CD4-positive, alpha-beta memory T cell (primary cell): ENCODE measurements around the gene EXTL1. TPM values are rescaled to one million over a fixed set of nuclear protein-coding genes. Genes with fewer than 3 reads are reported as not detected.

Source experiments
- CTCF ChIA-PET: fragments of 350-600 bp; sonication (Branson Sonifier 250); formaldehyde crosslinking; loops from one replicate; lab custom pipeline; 2021; ENCODE audit warnings: inconsistent platforms; ENCODE audit not compliant: partially characterized antibody; lab: Charles Lee
- POLR2A ChIA-PET: fragments of 350-600 bp; sonication (Branson Sonifier 250); formaldehyde crosslinking; loops from one replicate; lab custom pipeline; 2021; ENCODE audit not compliant: partially characterized antibody; lab: Charles Lee
- DNase-seq, 5 donors: peaks; one replicate each; pipeline versions ENCODE4 v3.0.0 to v3.0.0-alpha.2; 2020 to 2022; ENCODE audit warnings: mixed read lengths in 1 of 5
- H3K27ac ChIP-seq: one replicate; pipeline ENCODE4 v1.7.0; 2013; ENCODE audit warnings: low read depth, low read length
- H3K27me3 ChIP-seq: 2 replicates; pipeline ENCODE4 v1.7.0; 2013; ENCODE audit warnings: mild to moderate bottlenecking, low read length, moderate library complexity; ENCODE audit not compliant: insufficient read depth
- H3K36me3 ChIP-seq: 2 replicates; pipeline ENCODE4 v1.7.0; 2013; ENCODE audit warnings: mild to moderate bottlenecking, low read length, moderate library complexity; ENCODE audit not compliant: insufficient read depth
- H3K4me1 ChIP-seq: 2 replicates; pipeline ENCODE4 v1.7.0; 2013; ENCODE audit warnings: mild to moderate bottlenecking, low read length, moderate library complexity; ENCODE audit not compliant: insufficient read depth
- H3K4me3 ChIP-seq, 2 donors: one replicate each; pipeline ENCODE4 v1.7.0; 2013; ENCODE audit warnings: low read length in 2 of 2, mild to moderate bottlenecking in 1 of 2
- H3K9me3 ChIP-seq, 2 donors: one replicate each; pipeline ENCODE4 v1.7.0; 2013; ENCODE audit warnings: low read length in 2 of 2, control low read depth in 1 of 2; ENCODE audit not compliant: control insufficient read depth in 1 of 2
- H3K27ac Mint-ChIP-seq, 7 donors: one replicate each; pipeline ENCODE4 v1.8.0; 2020 to 2021; ENCODE audit warnings: mixed read lengths in 7 of 7, mild to moderate bottlenecking in 6 of 7, inconsistent platforms in 3 of 7, moderate library complexity in 3 of 7
- H3K27me3 Mint-ChIP-seq, 2 donors: one replicate each; pipeline ENCODE4 v1.8.0; 2020 to 2021; ENCODE audit warnings: mixed read lengths in 2 of 2
- H3K36me3 Mint-ChIP-seq, 2 donors: one replicate each; pipeline ENCODE4 v1.8.0; 2020 to 2021; ENCODE audit warnings: mixed read lengths in 2 of 2, inconsistent platforms in 1 of 2, mild to moderate bottlenecking in 1 of 2
- H3K4me1 Mint-ChIP-seq, 4 donors: one replicate each; pipeline ENCODE4 v1.8.0; 2020 to 2021; ENCODE audit warnings: mixed read lengths in 4 of 4, mild to moderate bottlenecking in 1 of 4
- H3K4me3 Mint-ChIP-seq, 8 donors: one replicate each; pipeline ENCODE4 v1.8.0; 2020 to 2021; ENCODE audit warnings: mixed read lengths in 8 of 8, mild to moderate bottlenecking in 7 of 8, moderate library complexity in 6 of 8, inconsistent platforms in 3 of 8
- H3K9me3 Mint-ChIP-seq, 8 donors: one replicate each; pipeline ENCODE4 v1.8.0; 2020 to 2021; ENCODE audit warnings: mixed read lengths in 8 of 8, mild to moderate bottlenecking in 5 of 8, inconsistent platforms in 3 of 8, moderate library complexity in 1 of 8
- intact Hi-C: fragments of 100-400 bp; cut with micrococcal nuclease; formaldehyde crosslinking; loops from one replicate; pipeline ENCODE4 v1.15.1; 2023
- polyA plus RNA-seq, 2 donors: library from polyadenylated mRNA; unstranded; fragments of 300-500 nt; fragmentation: Illumina TruSeq; gene quantifications; one replicate each; pipeline ENCODE4 v1.2.3, GENCODE V29; 2021
- total RNA-seq, 2 experiments: library from RNA; stranded (reverse); gene quantifications; one replicate each; pipeline ENCODE4 v1.2.3, GENCODE V29; 2021

Gene EXTL1, protein sequence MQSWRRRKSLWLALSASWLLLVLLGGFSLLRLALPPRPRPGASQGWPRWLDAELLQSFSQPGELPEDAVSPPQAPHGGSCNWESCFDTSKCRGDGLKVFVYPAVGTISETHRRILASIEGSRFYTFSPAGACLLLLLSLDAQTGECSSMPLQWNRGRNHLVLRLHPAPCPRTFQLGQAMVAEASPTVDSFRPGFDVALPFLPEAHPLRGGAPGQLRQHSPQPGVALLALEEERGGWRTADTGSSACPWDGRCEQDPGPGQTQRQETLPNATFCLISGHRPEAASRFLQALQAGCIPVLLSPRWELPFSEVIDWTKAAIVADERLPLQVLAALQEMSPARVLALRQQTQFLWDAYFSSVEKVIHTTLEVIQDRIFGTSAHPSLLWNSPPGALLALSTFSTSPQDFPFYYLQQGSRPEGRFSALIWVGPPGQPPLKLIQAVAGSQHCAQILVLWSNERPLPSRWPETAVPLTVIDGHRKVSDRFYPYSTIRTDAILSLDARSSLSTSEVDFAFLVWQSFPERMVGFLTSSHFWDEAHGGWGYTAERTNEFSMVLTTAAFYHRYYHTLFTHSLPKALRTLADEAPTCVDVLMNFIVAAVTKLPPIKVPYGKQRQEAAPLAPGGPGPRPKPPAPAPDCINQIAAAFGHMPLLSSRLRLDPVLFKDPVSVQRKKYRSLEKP
- total RNA-seq (under 1 TPM; 0.12 to 0.19 TPM), polyA plus RNA-seq (not detected)

DNA sequence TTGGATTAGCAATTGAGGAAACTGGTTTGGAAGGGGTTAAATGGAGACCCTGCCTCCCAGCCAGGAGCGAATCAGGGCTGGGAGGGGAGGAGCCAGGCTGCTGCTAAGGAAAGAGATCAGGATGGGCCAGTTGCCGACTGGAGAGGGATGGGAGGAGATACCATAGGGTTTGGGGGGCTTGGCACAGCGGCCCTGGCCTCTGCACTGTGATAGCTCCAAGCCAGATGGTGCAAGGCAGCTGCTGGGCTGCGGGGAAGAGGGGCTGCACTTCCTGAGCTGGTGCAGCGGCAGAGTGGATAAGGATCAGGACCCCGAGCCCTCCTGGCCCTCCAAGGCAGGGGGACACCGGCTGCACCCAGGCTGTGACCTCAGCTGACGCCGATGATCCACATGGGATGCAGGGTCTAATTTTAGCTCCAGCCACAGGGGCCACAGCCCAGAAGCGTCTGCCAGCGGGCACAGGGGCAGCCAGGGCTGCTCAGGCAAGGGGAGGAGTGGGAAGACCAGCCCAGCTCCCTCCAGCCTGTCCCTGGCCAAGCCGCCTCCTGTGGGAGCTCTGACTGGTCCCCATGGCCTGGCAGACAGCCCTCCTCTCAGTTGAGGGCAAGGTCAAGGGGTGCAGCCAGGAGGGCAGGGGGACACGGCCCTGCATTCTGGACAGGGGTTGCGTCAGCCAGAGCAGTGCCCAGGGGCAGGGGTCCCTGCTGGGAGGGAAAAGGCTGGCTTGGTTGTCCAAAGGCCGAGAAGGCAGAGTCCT lies at the start of gene EXTL1:
EXTL1 (plus strand) TSS at position 129 of the 757 bp plus-strand sequence. CDS start 872 bp downstream, outside the sequence.
- Histone ChIP-seq H3K9me3 (no peaks in the 10 kb centered on the region), H3K4me1 (no peaks in the 10 kb centered on the region), H3K27ac (no peak within 1 kb of the TSS), H3K36me3 (no peaks in the 10 kb centered on the region), H3K27me3 (no peaks in the 10 kb centered on the region), H3K4me3 (no peak within 1 kb of the TSS)
- CTCF ChIA-PET, result interaction anchor here (1.4 kb wide), 1 partner anchor 15 kb away, joined by 3 read pairs; no protein-coding TSS in a partner anchor
- Mint-ChIP-seq H3K27ac (peak within 1 kb of the TSS in 1 of 7 donors; percentile 53), H3K9me3 (no peaks in the 10 kb centered on the region), H3K4me1 (peaks cover 0 to 7% (median 2%) of the 10 kb centered on the region in 4 donors), H3K4me3 (no peak within 1 kb of the TSS), H3K36me3 (no peaks in the 10 kb centered on the region), H3K27me3 (no peaks in the 10 kb centered on the region)
- intact Hi-C loops, result no loop called here
- DNase-seq, result no peak
- POLR2A ChIA-PET, result no interaction called here

DNA sequence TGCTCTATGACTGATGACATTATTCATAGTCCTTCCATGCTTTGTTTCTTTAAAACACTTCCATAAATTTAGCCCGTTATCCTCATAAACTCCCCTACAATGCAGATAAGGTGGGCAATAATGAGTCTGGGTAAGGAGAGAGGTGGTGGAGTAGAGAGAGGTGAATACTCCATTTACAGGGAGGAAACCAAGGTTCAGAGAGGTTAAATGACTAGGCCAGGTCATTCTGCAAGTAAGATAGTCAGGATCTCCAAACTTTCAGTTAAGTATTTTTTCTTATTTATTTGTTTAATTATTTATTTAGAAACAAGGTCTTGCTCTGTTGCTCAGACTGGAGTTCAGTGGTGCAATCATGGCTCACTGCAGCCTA lies 49.8 kb upstream of the EXTL1 start:
- Mint-ChIP-seq H3K27me3 (no peaks in the 10 kb centered on the region), H3K9me3 (peaks cover 0 to 1% (median 0%) of the 10 kb centered on the region in 8 donors), H3K4me1 (peaks cover 29 to 32% (median 30%) of the 10 kb centered on the region in 4 donors), H3K36me3 (peaks cover 63 to 74% of the 10 kb centered on the region in 2 donors), H3K4me3 (peak overlapping the region in 6 of 8 donors; percentile 1 to 77 (median 59)), H3K27ac (peak overlapping the region; percentile 49 to 90 (median 81))
- no peaks in the 10 kb centered on the region for H3K27me3 ChIP-seq
- peaks cover 13% of the 10 kb centered on the region for H3K4me1 ChIP-seq
- DNase-seq, result no peak
- H3K27ac ChIP-seq, result peak overlapping the region; percentile 50
- ChIA-PET CTCF (interaction anchor here (1.0 to 1.9 kb wide), 5 partner anchors 19 to 76 kb away, joined by 4 to 17 read pairs (median 9); partner anchors contain the start of gene PAFAH2), POLR2A (interaction anchor here (0.6 to 4.3 kb wide), 15 partner anchors 8 to 739 kb away, joined by 3 to 43 read pairs (median 6); partner anchors contain the start of genes PAFAH2 and SYF2)
- H3K4me3 ChIP-seq, result no peak overlapping the region
- intact Hi-C loops, result loop anchor here (1.0 to 2.0 kb wide), 3 partner anchors 19 to 76 kb away; partner anchors contain the start of gene PAFAH2
- H3K9me3 ChIP-seq, result no peaks in the 10 kb centered on the region
- H3K36me3 ChIP-seq, result peaks cover 16% of the 10 kb centered on the region

DNA sequence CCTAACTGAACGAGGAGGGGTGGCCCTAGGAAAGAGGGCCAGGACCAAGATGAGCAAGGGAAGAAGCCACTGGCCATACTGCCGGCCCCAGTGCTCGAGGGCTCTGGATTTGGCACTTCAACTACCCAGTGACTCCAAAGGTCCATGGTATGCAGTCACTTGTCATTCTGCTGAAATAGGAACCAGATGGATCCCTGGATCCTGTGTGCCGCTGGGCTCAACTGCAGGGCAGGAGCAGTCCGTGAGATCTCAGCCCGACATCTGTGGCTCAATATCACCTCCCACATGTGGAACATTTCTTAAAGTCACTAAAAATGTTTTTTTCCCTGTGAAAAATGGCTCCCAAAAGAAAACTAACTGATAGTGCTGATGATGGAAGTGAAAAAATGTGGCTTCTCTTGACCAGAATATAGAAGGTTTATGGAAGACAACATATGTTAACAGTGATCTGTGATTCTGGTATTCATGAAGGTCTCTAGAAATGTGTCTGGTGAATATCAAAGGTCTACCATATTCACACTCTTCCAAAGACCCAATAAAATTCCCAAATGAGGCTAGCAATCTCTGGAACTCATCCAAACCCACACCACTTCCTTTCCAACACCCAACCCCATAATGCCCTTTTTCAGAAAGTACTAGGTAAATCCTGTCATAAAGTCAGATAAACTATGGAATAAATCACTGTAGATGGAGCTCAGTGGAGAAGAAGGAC lies 47.8 kb upstream of the EXTL1 start:
- H3K4me3 ChIP-seq, result no peak overlapping the region
- CTCF ChIA-PET, result no interaction called here
- intact Hi-C loops, result no loop called here
- no peaks in the 10 kb centered on the region for H3K27me3 ChIP-seq
- Mint-ChIP-seq H3K4me3 (no peak overlapping the region), H3K27ac (peak overlapping the region in 5 of 7 donors; percentile 1 to 67 (median 53)), H3K9me3 (no peaks in the 10 kb centered on the region), H3K36me3 (peaks cover 61 to 73% of the 10 kb centered on the region in 2 donors), H3K4me1 (peaks cover 24 to 29% (median 26%) of the 10 kb centered on the region in 4 donors), H3K27me3 (no peaks in the 10 kb centered on the region)
- no peak for DNase-seq
- H3K4me1 ChIP-seq, result peaks cover 13% of the 10 kb centered on the region
- H3K27ac ChIP-seq, result no peak overlapping the region
- H3K36me3 ChIP-seq, result peaks cover 23% of the 10 kb centered on the region
- POLR2A ChIA-PET, result interaction anchor here (1.0 kb wide), 1 partner anchor 16 kb away, joined by 3 read pairs; no protein-coding TSS in a partner anchor
- H3K9me3 ChIP-seq, result no peaks in the 10 kb centered on the region

DNA sequence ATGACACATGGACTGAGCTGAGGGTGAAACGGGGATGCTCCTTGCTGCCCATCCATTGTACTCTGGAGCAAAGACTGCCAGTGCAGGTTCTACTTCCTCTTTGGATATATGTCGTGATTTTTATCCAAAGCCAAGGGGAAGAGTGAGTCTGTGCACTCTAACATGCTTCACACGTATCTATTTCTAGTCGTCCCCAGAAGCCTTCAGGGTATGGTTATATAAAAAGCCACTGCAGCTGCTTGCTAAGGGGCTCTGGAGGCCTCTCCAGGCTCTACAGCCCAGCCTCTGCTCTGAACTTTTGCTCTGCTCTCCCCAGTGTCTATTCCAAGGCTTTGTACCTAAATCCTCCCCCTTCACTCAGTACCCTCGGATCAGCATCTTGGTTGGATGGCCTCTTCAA lies 43.8 kb upstream of the EXTL1 start:
- Histone ChIP-seq H3K9me3 (no peaks in the 10 kb centered on the region), H3K4me3 (no peak overlapping the region), H3K4me1 (no peaks in the 10 kb centered on the region), H3K36me3 (peaks cover 35% of the 10 kb centered on the region), H3K27ac (no peak overlapping the region), H3K27me3 (no peaks in the 10 kb centered on the region)
- CTCF ChIA-PET, result interaction anchor here (0.9 kb wide), 1 partner anchor 11 kb away, joined by 3 read pairs; no protein-coding TSS in a partner anchor
- no peak for DNase-seq
- Mint-ChIP-seq H3K9me3 (no peaks in the 10 kb centered on the region), H3K36me3 (peaks cover 61 to 67% of the 10 kb centered on the region in 2 donors), H3K27me3 (no peaks in the 10 kb centered on the region), H3K4me3 (no peak overlapping the region), H3K27ac (peak overlapping the region in 1 of 7 donors; percentile 8), H3K4me1 (peaks cover 1 to 6% (median 5%) of the 10 kb centered on the region in 4 donors)
- POLR2A ChIA-PET, result no interaction called here
- intact Hi-C loops, result no loop called here

DNA sequence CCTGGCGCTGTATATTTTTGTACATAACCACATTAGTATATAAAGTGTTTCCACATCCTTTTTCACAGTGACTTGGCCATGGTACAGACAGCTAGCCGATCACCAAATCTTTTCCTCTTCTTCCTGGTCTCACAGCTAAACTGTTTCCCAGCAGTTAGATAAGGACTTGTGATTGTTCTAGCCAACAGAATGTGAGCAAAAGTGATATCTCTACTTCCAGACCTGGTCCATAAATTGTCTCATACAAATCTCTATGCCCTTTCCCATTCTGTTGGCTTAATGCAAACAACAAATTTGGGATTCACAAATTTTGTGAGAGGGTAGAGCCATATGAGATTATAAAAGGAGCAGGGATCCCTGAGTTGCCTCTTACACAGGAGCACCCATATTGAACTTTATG lies 43.2 kb upstream of the EXTL1 start:
- POLR2A ChIA-PET, result interaction anchor here (1.0 kb wide), 1 partner anchor 9 kb away, joined by 3 read pairs; no protein-coding TSS in a partner anchor
- Mint-ChIP-seq H3K4me1 (peaks cover 0 to 4% (median 3%) of the 10 kb centered on the region in 4 donors), H3K27me3 (no peaks in the 10 kb centered on the region), H3K4me3 (no peak overlapping the region), H3K9me3 (no peaks in the 10 kb centered on the region), H3K36me3 (peaks cover 61 to 67% of the 10 kb centered on the region in 2 donors), H3K27ac (peak overlapping the region in 1 of 7 donors; percentile 50)
- peaks cover 40% of the 10 kb centered on the region for H3K36me3 ChIP-seq
- no peaks in the 10 kb centered on the region for H3K4me1 ChIP-seq
- H3K4me3 ChIP-seq, result no peak overlapping the region
- CTCF ChIA-PET, result no interaction called here
- H3K9me3 ChIP-seq, result no peaks in the 10 kb centered on the region
- H3K27me3 ChIP-seq, result no peaks in the 10 kb centered on the region
- no peak overlapping the region for H3K27ac ChIP-seq
- intact Hi-C loops, result no loop called here
- DNase-seq, result no peak

DNA sequence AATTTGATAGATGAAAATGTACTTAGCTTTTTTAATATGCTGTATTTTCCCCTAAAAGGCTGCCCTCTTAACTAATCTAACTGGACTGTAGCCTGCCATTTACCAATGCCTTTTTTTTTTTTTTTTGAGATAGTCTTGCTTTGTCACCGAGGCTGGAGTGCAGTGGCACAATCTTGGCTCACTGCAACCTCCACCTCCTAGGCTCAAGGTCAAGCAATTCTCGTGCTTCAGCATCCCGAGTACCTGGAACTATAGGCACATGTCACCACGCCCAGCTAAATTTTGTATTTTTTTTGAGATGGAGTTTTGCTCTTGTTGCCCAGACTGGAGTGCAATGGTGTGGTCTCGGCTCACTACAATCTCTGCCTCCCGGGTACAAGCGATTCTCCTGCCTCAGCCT lies 42.4 kb upstream of the EXTL1 start:
- no peaks in the 10 kb centered on the region for H3K9me3 Mint-ChIP-seq
- no peaks in the 10 kb centered on the region for H3K4me1 ChIP-seq
- H3K4me3 Mint-ChIP-seq, result no peak overlapping the region
- POLR2A ChIA-PET, result interaction anchor here (1.0 kb wide), 1 partner anchor 8 kb away, joined by 3 read pairs; no protein-coding TSS in a partner anchor
- H3K36me3 Mint-ChIP-seq, result peaks cover 61 to 67% of the 10 kb centered on the region in 2 donors
- no peak overlapping the region for H3K27ac Mint-ChIP-seq
- peaks cover 40% of the 10 kb centered on the region for H3K36me3 ChIP-seq
- no peaks in the 10 kb centered on the region for H3K27me3 Mint-ChIP-seq
- H3K27me3 ChIP-seq, result no peaks in the 10 kb centered on the region
- no peak overlapping the region for H3K27ac ChIP-seq
- CTCF ChIA-PET, result no interaction called here
- H3K9me3 ChIP-seq, result no peaks in the 10 kb centered on the region
- no peak overlapping the region for H3K4me3 ChIP-seq
- DNase-seq, result no peak
- peaks cover 0 to 2% (median under 1%) of the 10 kb centered on the region in 4 donors for H3K4me1 Mint-ChIP-seq
- intact Hi-C loops, result no loop called here
